SK-N-MC (cell line): ENCODE data around the gene TMEM145.
"Not testable (repeated sequence)": the region's sequence is repeated elsewhere in the genome, so short reads cannot be mapped to it uniquely, and the experiment has no call there.

Source experiments
- DNase-seq: peaks from one replicate; pipeline ENCODE4 v3.0.0-alpha.2; 2011; ENCODE audit warnings: low read depth, low spot score
- H3K27ac ChIP-seq: fragments of 200-600 bp; sonication (generic); 2 replicates; pipeline ENCODE4 v1.5.1; 2016; ENCODE audit warnings: mixed run types
- H3K36me3 ChIP-seq: fragments of 200-600 bp; sonication (generic); 2 replicates; pipeline ENCODE4 v1.6.1; 2017; ENCODE audit warnings: antibody characterized with exemption, low read length, mixed read lengths; ENCODE audit not compliant: insufficient read depth
- H3K4me3 ChIP-seq: fragments of 200-600 bp; sonication (generic); 2 replicates; pipeline ENCODE4 v1.5.1; 2016
- H3K9ac ChIP-seq: fragments of 200-600 bp; sonication (generic); 2 replicates; pipeline ENCODE4 v1.8.0; 2017; ENCODE audit warnings: mixed run types, mixed read lengths; ENCODE audit not compliant: insufficient read length
- H3K9me3 ChIP-seq: fragments of 200-600 bp; sonication (generic); 2 replicates; pipeline ENCODE4 v1.6.1; 2017; ENCODE audit warnings: low read depth, mild to moderate bottlenecking, antibody characterized with exemption, low read length, moderate library complexity, mixed read lengths
- EZH2 ChIP-seq: fragments of 200-600 bp; sonication (generic); IDR thresholded peaks from one replicate; pipeline ENCODE4 v1.6.1; 2017; ENCODE audit warnings: antibody characterized with exemption
- FOXP2 ChIP-seq: optimal IDR thresholded peaks from 2 replicates; pipeline ENCODE3; 2011; ENCODE audit warnings: mild to moderate bottlenecking, moderate library complexity; ENCODE audit not compliant: insufficient read depth; ENCODE audit errors: extremely low read length, control extremely low read depth
- POLR2AphosphoS5 ChIP-seq: IDR thresholded peaks from 2 replicates; pipeline ENCODE4 v1.6.1; 2012; ENCODE audit warnings: mild to moderate bottlenecking, low read depth, low read length, borderline replicate concordance

TMEM145 gene

DNA sequence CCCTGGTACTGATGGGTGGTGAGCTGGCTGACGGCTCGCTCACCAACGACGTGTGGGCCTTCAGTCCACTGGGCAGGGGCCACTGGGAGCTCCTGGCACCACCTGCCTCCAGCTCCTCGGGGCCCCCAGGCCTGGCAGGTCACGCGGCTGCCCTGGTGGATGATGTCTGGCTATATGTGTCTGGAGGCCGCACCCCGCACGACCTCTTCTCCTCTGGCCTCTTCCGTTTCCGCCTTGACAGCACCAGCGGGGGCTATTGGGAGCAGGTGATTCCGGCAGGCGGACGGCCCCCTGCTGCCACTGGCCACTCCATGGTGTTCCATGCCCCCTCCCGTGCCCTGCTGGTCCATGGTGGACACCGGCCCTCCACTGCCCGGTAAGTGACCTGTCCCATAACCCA lies 22.9 kb downstream of the TMEM145 start:
- Histone ChIP-seq H3K4me3 (no peak overlapping the region), H3K36me3 (no peaks in the 10 kb centered on the region; the same call in 1 of the 2 replicates), H3K9me3 (no peaks in the 10 kb centered on the region), H3K27ac (no peak overlapping the region), H3K9ac (no peak overlapping the region)
- DNase-seq = no peak
- TF ChIP-seq FOXP2 (no peak), POLR2AphosphoS5 (no peak), EZH2 (no peak)

DNA sequence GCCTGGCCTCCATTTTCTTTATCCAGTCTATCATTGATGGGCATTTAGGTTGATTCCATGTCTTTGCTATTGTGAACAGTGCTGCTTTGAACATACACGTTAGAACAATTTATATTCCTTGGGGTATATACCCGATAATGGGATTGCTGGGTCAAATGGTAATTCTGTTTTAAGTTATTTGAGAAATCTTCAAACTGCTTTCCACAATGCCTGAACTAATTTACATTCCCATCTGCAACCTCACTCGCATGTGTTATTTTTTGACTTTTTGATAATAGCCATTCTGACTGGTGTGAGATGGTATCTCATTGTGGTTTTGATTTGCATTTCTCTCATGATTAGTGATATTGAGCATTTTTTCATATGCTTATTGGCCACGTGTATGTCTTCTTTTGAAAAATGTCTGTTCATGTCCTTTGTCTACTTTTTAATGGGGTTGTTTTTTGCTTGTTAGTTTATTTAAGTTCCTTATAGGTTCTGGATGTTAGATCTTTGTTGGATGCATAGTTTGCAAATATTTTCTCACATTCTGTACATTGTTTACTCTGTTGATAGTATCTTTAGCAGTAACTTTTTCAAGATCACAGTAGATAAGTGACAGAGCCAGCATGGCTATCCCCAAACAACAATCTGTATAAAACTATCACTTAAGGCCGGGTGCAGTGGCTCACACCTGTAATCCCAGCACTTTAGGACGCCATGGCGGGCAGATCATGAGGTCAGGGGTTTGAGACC lies 26.2 kb downstream of the TMEM145 start:
- not testable (repeated sequence) for DNase-seq, H3K9me3 ChIP-seq, H3K4me3 ChIP-seq, H3K27ac ChIP-seq, H3K9ac ChIP-seq, H3K36me3 ChIP-seq

DNA sequence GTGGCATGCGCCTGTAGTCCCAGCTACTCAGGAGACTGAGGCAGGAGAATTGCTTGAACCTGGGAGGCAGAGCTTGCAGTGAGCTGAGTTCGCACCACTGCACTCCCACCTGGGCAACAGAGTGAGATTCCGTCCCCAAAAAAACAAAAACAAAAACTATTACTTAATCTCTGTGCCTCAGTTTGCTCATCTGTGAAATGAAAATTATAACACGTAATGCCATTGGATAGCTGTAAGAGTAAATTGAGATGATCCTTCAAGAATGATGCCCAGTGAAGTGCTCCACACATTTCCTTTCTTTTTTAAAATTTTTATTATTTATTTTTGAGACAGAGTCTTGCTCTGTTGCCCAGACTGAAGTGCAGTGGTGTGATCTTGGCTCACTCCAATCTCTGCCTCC lies 26.8 kb downstream of the TMEM145 start:
- H3K9ac ChIP-seq, H3K36me3 ChIP-seq, H3K4me3 ChIP-seq, DNase-seq, H3K27ac ChIP-seq, H3K9me3 ChIP-seq: not testable (repeated sequence)

GRCh38 chr19:42343344-42344110 lies 30.4 kb downstream of the TMEM145 start:
- Histone ChIP-seq H3K27ac (no peak overlapping the region), H3K9me3 (no peaks in the 10 kb centered on the region), H3K4me3 (no peak overlapping the region), H3K36me3 (peaks cover 5% of the 10 kb centered on the region; the same call in 1 of the 2 replicates), H3K9ac (no peak overlapping the region)
- TF ChIP-seq POLR2AphosphoS5 (no peak), EZH2 (no peak), FOXP2 (no peak)
- no peak for DNase-seq

DNA sequence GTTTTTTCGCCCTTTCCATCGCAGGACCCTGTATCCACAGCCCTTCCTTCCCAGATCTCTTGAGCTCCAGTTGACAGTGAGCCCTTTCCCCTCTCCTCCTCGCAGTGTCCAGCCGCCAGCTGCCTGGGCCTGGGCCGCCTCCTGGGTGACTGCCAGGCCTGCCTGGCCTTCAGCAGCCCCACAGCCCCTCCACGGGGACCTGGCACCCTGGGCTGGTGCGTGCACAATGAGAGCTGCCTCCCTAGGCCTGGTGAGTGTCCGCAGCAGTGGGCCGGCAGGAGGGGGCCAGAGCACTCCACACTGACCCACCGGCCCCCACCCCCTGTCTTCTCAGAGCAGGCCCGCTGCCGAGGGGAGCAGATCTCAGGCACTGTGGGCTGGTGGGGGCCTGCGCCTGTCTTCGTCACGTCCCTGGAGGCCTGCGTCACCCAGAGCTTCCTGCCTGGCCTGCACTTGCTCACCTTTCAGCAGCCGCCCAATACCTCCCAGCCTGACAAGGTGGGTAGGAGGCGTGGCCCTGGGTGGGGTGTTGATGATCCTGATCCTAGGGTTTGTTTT lies 31.3 kb downstream of the TMEM145 start:
- no peak overlapping the region for H3K4me3 ChIP-seq
- H3K9ac ChIP-seq = no peak overlapping the region
- peaks cover 5% of the 10 kb centered on the region; the same call in 1 of the 2 replicates for H3K36me3 ChIP-seq
- TF ChIP-seq FOXP2 = no peak
- no peak for TF ChIP-seq POLR2AphosphoS5
- TF ChIP-seq EZH2 = no peak
- H3K9me3 ChIP-seq = no peaks in the 10 kb centered on the region
- DNase-seq = no peak
- H3K27ac ChIP-seq = no peak overlapping the region; the same call in 1 of the 2 replicates

GRCh38 chr19:42345191-42345812 lies 32.2 kb downstream of the TMEM145 start:
- H3K9ac ChIP-seq = no peak overlapping the region
- no peak for TF ChIP-seq POLR2AphosphoS5
- no peak for TF ChIP-seq EZH2
- TF ChIP-seq FOXP2 = no peak
- no peak for DNase-seq
- no peaks in the 10 kb centered on the region for H3K9me3 ChIP-seq
- H3K36me3 ChIP-seq = peaks cover 5% of the 10 kb centered on the region; the same call in 1 of the 2 replicates
- no peak overlapping the region for H3K4me3 ChIP-seq
- peak overlapping the region; percentile 9; the same call in 1 of the 2 replicates for H3K27ac ChIP-seq

DNA sequence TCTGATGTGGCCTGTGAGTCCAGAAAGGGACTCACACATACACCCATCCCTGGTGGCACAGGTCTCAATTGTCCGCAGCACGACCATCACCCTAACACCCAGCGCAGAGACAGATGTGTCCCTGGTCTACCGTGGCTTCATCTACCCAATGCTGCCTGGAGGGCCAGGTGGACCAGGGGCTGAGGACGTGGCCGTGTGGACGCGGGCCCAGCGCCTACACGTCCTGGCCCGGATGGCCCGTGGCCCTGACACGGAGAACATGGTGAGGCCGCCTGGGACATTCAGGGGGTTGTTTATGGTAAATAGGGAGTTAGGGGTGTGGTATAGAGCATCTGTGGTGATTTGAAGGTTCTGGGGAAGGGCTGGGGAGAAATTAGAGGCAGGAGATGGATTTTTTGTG lies 35.1 kb downstream of the TMEM145 start:
- no peak for TF ChIP-seq POLR2AphosphoS5
- TF ChIP-seq FOXP2 = no peak
- no peak for TF ChIP-seq EZH2

GRCh38 chr19:42349378-42350107 lies 36.4 kb downstream of the TMEM145 start:
- no peak for DNase-seq
- TF ChIP-seq FOXP2 (no peak), EZH2 (no peak), POLR2AphosphoS5 (no peak)
- H3K9me3 ChIP-seq = no peaks in the 10 kb centered on the region
- H3K9ac ChIP-seq = no peak overlapping the region
- H3K4me3 ChIP-seq = no peak overlapping the region
- peaks cover 5% of the 10 kb centered on the region; the same call in 1 of the 2 replicates for H3K36me3 ChIP-seq
- H3K27ac ChIP-seq = no peak overlapping the region

More for the DNA sequence above, 35.1 kb downstream of the TMEM145 start:
- no peak overlapping the region for H3K9ac ChIP-seq
- H3K4me3 ChIP-seq = no peak overlapping the region
- no peak for DNase-seq
- no peaks in the 10 kb centered on the region for H3K9me3 ChIP-seq
- no peak overlapping the region for H3K27ac ChIP-seq
- H3K36me3 ChIP-seq = peaks cover 5% of the 10 kb centered on the region; the same call in 1 of the 2 replicates
